Inflammatory macrophage treated with lipopolysaccharide for 1 hour (primary cell): ENCODE measurements around the gene GSTA1.
A peak's percentile ranks its signal among the peaks of the same experiment; 100 is the strongest.
"Not testable (repeated sequence)": the region's sequence is repeated elsewhere in the genome, so short reads cannot be mapped to it uniquely, and the experiment has no call there.

Source experiments
- DNase-seq, 2 donors: peaks; one replicate each; pipeline ENCODE4 v3.0.0-alpha.2; 2020 to 2022

The GSTA1 gene

DNA sequence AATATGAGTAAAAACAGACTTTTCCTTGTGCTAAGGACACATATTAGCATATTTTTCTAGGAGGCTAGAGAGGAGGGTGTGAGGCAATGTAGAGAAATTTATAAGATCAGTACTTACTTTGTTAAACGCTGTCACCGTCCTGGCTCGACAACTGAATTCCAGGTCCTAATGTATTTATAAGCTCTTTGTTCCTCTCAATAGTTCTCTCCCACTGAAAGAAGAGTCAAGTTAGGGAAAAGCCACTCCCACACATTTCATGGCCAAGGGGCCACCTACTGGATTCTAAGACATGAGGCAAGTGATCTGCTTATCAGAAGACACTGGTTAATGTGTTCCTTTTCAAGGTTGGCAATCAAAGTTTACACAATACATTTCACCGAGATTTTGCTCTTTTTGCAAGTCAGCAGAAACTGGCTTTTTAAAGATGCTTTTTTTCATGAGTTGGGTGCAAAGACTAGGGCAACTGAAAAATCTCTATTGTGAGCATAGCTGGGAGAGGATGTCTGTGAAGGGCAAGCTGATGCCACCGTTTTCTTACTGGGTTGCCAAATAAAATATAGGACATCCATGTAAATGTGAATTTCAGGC is at the start of gene GSTA1:
Gene GSTA1, minus strand, starts transcription at position 149 of the 588 bp plus-strand sequence. CDS start 4,549 bp downstream, outside the sequence.
- not testable (repeated sequence) for DNase-seq

- no peak for DNase-seq
Observed at GRCh38 chr6:52849137-52849536, 45.5 kb upstream of the GSTA1 start.

DNA sequence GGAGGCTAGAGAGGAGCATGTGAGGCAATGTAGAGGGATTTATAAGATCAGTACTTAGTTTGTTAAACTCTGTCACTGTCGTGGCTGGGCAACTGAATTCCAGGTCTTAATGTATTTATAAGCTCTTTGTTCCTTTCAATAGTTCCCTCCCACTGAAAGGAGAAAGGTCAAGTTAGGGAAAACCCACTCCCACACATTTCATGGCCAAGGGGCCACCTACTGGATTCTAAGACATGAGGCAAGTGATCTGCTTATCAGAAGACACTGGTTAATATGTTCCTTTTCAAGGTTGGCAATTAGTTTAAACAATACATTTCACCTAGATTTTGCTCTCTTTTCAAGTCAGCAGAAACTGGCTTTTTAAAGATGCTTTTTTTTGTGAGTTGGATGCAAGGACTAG is 42.4 kb upstream of the GSTA1 start:
- DNase-seq = peak in 1 of 2 donors; percentile 2

GRCh38 chr6:52843605-52844004 is 40.0 kb upstream of the GSTA1 start:
- DNase-seq = no peak

DNA sequence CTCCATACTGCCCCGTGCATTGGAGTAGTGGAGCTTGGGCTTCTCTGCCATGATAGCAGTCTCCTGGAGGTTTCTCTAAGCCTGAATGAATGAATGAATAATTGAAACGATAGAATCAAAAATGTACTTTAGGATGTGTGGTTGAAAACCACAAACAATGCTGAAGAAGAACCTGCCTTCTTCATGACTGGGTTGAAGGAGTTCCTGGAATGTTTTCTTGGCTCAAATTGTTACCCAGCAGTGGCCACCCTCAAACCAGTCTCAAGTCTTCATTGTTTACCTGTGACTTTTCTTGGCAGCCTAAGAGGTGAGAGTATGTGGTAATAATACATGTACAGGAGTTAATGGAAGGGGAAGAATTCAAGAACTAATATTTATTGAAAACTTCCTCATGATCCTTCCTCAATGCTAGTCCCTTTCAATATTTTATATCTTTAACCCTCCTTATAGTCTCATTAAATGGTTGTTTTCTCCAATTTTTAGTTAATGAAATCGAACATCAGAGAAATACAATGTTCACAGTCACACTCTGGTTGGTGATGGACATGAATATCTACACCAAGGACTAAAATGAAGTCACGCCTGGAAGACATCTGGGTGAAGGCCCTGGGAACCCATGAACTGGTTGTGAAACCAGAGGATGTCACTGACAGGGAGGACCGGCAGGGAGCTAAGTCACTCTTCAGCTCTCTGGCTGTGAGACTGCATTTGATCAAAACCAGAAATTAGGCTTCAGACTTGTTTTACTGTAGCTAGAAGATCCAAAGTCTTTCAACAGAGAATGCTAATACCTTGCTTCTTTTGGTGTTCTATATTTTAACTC is 37.4 kb upstream of the GSTA1 start, which contains the start of gene GSTA5:
Gene GSTA5, minus strand, starts transcription at position 51 of the 823 bp plus-strand sequence.
- no peak for DNase-seq

GRCh38 chr6:52839124-52840055 is 35.8 kb upstream of the GSTA1 start:
- DNase-seq = peak; percentile 22 to 62

DNA sequence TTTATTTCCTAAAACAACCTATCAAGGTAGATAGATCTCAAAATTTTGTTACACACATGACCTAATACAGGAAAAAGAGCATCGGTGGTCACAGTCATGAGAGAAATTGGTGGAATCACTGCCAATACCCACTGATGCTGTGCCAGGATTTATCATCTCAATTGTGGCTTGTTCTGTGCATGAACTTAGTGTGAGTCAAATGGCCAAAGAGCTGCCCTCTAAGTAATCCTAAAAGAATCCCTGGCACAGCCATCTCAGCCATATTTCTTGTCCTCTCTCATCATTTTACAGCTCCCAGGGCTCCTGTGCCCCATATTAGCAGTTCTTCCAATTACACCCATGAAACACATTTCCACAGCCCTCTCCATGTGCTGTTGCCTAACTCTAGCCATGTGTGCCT is 30.9 kb upstream of the GSTA1 start:
- no peak for DNase-seq

DNA sequence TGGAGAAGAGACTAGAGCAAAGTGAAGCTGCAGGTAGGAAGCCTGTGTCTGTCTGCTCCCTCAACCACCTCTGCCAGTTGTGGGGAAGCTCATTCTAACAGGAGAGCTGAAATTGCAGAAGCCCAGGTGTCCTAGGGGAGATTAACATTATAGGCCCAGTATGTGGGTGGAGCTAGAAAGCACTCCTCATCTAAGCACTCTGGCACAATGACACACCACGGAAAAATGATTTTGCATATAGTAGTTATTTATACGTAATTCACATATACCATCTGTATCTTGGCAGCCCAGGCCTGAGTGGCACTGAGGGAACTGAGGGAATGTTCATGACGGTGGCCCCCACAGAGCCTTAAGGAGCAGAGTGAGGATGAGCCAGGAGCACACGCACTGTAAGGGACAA is 27.3 kb upstream of the GSTA1 start:
- not testable (repeated sequence) for DNase-seq

DNA sequence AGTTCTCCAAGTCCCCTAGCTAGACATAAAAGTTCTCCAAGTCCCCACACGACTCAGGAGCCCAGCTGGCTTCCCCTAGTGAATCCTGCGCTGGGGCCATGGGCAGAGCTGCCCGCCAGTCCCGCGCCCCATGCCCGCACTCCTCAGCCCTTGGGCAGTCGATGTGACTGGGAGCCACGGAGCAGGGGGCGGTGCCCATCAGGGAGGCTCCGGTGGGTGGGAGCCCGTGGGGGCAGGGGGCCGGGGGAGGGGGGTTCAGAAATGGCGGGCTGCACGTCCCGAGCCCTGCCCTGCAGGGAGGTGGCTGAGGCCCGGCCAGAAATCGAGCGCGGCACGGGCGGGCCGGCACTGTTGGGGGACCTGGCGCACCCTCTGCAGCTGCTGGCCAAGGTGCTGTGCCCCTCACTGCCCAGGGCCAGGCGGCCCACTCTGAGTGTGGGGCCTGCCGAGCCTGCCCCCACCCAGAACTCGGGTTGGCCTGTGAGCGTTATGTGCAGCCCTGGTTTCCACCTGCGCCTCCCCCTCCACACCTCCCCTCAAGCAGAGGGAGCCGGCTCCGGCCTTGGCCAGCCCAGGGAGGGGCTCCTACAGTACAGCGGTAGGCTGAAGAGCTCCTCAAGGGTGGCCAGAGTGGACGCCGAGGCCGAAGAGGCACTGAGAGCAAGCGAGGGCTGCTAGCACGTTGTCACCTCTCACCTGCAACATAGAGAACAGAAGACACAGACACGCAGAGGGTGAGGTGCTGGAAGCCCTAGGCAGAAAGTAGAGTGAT is 25.6 kb upstream of the GSTA1 start:
- no peak for DNase-seq

DNA sequence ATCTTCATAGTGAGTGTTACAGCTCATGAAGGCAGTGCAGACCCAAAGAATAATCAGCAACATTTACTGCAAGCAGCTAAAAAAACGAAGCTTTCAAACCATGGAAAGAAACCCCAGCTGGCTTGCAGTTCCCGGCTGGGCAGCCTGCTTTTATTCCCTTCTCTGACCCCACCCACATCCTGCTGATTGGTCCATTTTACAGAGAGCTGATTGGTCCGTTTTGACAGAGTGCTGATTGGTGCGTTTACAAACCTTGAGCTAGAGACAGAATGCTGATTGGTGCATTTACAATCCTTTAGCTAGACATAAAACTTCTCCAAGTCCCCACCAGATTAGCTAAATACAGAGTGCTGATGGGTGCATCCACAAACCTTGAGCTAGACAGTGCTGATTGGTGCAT is 25.0 kb upstream of the GSTA1 start:
- DNase-seq = not testable (repeated sequence)

DNA sequence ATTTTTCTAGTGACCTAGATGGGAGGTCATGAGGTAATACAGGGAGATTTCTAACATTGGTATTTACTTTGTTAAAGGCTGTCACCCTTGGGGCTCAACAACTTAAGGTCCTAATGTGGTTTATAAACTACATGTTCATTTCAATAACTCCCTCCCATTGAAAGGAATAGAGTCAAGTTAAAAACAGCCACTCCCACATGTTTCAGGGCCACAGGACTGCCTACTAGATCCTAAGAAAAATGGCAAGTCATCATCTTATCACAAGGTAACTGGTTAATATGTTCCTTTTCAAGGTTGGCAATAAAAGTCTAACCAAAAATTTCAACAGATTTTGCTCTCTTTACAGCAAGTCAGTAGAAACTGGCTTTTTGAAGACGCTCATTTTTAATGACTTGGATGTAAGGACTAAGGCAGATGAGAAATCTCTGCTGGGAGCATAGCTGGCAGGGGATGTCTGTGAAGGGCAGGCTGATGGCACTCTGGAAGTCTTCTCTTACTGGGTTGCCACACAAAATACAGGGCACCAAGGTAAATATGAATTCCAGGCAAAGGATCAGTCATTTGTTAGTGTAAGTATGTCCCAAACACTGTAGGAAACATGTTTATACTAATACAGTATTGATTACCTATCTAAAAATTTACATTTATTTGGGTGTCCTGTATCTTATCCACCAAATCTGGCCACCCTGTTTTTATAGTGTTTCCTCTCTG is 23.6 kb upstream of the GSTA1 start:
- not testable (repeated sequence) for DNase-seq

- DNase-seq = no peak
Observed at GRCh38 chr6:52826513-52826912, 22.9 kb upstream of the GSTA1 start.

DNA sequence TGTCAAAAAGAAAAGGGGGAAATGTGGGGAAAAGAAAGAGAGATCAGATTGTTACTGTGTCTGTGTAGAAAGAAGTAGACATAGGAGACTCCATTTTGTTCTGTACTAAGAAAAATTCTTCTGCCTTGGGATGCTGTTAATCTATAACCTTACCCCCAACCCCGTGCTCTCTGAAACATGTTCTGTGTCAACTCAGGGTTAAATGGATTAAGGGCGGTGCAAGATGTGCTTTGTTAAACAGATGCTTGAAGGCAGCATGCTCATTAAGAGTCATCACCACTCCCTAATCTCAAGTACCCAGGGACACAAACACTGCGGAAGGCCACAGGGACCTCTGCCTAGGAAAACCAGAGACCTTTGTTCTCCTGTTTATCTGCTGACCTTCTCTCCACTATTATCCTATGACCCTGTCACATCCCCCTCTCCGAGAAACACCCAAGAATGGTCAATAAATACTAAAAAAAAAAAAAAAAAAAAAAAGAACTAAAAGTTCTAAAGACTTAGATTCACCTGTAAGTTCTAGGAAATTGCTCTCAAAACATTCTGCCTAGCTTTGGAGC is 22.4 kb upstream of the GSTA1 start:
- DNase-seq = not testable (repeated sequence)

GRCh38 chr6:52825270-52825793 is 21.7 kb upstream of the GSTA1 start:
- DNase-seq = not testable (repeated sequence)

DNA sequence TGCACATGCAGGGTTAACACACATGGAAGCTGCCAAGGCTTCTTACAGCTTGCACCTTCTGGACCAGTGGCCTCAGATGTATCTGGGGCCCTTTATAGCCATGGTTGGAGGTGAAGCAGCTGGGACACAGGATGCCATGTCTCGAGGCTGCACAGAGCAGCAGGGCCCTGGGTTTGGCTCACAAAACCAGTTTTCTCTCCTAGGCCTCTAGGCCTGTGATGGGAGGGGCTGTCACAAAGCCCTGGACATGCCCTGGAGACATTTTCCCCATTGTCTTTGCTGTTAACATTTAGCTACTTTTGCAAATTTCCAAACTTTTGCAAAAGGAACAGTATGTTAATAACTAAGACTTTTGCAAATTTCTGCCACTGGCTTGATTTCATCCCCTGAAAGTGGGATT is 18.2 kb upstream of the GSTA1 start:
- no peak for DNase-seq

DNA sequence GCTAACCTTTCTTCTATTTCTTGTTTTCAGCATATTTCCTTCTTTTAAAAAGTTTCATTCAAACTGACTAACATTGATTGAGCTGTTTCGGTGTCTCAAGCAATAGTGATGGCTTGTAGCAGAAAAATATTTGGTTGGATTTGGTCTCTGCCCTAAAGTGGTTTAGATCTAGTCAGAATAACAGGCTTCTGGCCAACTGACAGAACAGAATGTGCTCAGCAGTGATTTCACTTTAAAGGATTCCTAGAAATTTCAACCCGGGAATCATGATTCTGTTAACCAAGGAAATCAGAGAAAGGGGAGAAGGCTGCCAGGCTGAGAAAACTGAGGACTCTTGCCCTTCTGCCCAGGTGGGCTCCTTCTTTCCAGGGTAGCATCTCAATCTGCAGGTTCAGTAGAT is 16.6 kb upstream of the GSTA1 start:
- DNase-seq = no peak

DNA sequence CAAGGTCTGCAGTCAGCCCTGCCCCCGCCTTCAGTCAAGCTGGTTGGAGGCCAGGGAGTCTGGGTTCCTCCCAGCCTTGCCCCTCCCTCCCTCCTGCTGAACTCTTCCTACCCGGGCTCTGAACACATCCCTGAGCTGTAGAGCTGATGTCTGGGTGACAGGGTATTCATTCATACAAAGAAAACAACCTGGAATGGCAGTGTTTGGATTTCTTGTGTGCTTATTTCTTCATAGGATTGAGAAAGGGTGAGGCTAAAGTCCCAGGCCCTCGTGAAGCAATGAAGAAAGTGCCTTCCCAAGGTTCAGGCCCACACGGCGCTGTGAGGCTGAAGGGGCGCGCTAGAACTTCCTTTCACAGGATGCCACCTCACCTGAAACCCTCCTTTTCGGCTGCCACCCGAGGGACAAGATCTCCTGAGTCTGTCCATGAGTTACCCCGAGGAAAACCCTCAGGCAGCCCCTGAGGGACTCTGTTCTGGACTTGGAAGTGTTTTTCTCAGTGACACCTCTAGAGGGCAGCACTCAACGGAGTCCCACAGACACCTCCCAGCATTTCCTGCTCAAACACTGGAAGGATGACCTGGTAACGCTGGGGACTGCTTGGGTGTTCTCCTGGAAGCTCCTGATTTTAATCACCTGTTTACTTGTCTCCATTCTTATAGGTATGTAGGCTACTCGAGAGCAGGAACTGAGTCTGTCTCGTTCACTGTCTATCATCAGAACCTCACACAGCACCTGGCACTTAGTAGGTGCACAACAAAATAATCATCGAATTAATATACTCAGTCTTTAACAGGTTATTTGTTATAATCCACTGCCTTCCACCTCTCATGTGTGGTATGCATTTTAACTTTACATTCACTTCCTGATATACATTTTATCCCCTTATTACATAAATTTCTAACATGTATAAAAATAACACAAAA is 11.8 kb upstream of the GSTA1 start:
- peak; percentile 9 to 35 for DNase-seq

DNA sequence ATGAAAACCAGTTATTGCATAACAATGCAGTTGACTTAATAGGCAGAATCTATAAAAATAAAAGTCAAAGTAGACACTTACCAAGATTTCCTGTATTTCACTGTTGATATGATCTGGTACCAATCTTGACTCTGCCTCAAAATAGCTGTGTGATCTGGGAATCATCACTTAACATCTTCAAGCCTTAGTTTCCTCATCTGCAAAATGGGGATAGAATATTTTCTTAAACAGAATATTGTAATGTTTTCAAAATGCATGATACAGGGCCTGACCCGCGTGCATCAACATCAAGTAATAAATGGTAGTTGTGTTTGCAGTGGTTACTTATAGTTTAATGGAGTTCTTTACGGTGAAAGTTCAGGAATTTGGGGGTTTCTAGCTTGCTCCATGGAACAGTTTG is 10.9 kb upstream of the GSTA1 start:
- DNase-seq = not testable (repeated sequence)

DNA sequence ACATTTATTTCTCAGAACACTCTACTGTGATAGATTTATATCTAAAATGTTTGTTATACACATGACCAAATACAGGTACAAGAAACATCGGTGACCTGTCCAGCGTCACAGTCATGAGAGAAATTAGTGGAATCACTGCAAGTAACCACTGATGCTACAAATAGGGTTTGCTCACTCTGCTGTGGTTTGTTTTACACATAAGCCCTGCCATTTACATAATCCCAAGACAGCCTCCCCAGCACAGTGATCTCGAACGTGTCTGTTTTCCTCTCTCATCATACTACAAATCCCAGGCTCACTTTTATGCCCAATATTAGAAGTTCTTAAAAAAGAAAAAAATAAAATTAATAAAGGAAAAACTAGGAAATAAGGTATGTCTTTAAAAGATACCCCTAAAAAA is 6.2 kb upstream of the GSTA1 start:
- DNase-seq = not testable (repeated sequence)

DNA sequence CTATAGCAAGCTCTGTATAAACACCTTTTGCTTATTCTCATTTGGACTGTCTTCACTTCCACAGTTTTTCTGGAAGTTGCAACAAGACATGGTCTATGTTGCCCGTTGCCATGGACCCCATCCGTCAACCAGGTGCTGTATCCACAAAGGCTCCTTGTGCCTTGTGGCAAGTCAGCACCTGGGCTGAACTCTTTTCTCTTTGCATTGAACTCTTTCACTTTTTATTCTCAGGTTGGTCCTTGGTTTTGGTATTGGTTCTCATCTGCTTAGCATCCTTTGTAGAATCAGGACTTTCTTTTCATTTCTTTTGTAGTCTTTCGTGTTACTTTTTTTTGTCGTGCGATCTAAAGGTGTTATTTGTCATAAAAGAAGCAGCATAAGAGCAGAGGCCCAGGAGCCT is 5.0 kb upstream of the GSTA1 start:
- DNase-seq = no peak
